Activated CD4-positive, alpha-beta T cell treated with anti-CD3 and anti-CD28 coated beads for 36 hours (primary cell): ENCODE results near the gene MATR3. TPM values are rescaled to one million over a fixed set of nuclear protein-coding genes. Genes with fewer than 3 reads are reported as not detected.
"Not testable (repeated sequence)": the region's sequence is repeated elsewhere in the genome, so short reads cannot be mapped to it uniquely, and the experiment has no call there.

Experiments
- ATAC-seq: fragments of 200-7000 bp; cut with Tn5 transposase; one replicate; pipeline ENCODE4 v1.10.0; 2021; ENCODE audit warnings: mild to moderate bottlenecking, moderate library complexity
- CTCF ChIA-PET: fragments of 350-600 bp; sonication (Branson Sonifier 250); formaldehyde crosslinking; loops from one replicate; lab custom pipeline; 2021; ENCODE audit warnings: antibody characterized with exemption; lab: Charles Lee
- POLR2A ChIA-PET: fragments of 350-600 bp; sonication (Branson Sonifier 250); formaldehyde crosslinking; loops from one replicate; lab custom pipeline; 2021; ENCODE audit warnings: antibody characterized with exemption, inconsistent platforms; lab: Charles Lee
- DNase-seq: peaks from one replicate; pipeline ENCODE4 v3.0.0-alpha.2; 2020
- H3K27ac Mint-ChIP-seq: one replicate; pipeline ENCODE4 v1.8.0; 2021; ENCODE audit warnings: mixed read lengths
- H3K27me3 Mint-ChIP-seq: one replicate; pipeline ENCODE4 v1.8.0; 2021; ENCODE audit warnings: mixed read lengths
- H3K36me3 Mint-ChIP-seq: one replicate; pipeline ENCODE4 v1.8.0; 2021; ENCODE audit warnings: low read depth, mixed read lengths
- H3K4me1 Mint-ChIP-seq: one replicate; pipeline ENCODE4 v1.8.0; 2021; ENCODE audit warnings: mixed read lengths
- H3K4me3 Mint-ChIP-seq: one replicate; pipeline ENCODE4 v1.8.0; 2021; ENCODE audit warnings: mild to moderate bottlenecking, moderate library complexity, mixed read lengths
- H3K9me3 Mint-ChIP-seq: one replicate; pipeline ENCODE4 v1.8.0; 2021; ENCODE audit warnings: low read depth, mixed read lengths
- intact Hi-C, 2 experiments: fragments of 100-400 bp; cut with DNase I in 1 of 2; cut with micrococcal nuclease in 1 of 2; formaldehyde crosslinking; loops; one replicate each; pipeline versions ENCODE4 v1.14.2 to v1.15.1; 2022 to 2024; cut with DNase I, micrococcal nuclease
- total RNA-seq, 2 experiments: library from RNA; stranded (reverse); gene quantifications; one replicate each; pipeline ENCODE4 v1.2.3, GENCODE V29; 2021

Gene MATR3
- total RNA-seq, 2 experiments from 2014 or later: 113 to 133 TPM

DNA sequence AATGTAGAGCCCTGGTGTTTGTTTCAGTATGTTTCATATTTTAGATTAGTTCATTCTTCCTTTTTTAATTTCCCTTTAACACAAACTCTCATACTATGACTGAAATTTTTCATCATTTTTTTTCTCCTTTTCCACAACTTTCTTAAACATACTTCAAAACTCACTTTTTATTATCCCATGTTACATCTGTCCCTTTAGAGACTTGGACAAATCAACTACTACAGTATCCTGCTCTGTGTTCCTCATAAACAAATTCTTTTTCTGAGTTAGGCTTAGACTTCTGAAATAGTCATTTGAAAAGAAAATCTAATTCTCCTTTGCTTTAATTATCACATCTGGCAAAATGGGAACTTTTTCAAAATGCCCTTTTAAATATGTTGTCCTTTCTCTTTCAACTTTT, 15.3 kb downstream of the MATR3 start:
- no peak for ATAC-seq
- ChIA-PET CTCF (interaction anchor here (0.6 to 4.1 kb wide), 3 partner anchors 9 to 672 kb away, joined by 3 to 14 read pairs (median 4); no protein-coding TSS in a partner anchor), POLR2A (no interaction called here)
- intact Hi-C loops: no loop called here
- peak overlapping the region; percentile 80 for H3K27ac Mint-ChIP-seq
- peaks cover 25% of the 10 kb centered on the region for H3K36me3 Mint-ChIP-seq
- H3K4me3 Mint-ChIP-seq: peak overlapping the region; percentile 1
- no peak for DNase-seq
- no peaks in the 10 kb centered on the region for H3K27me3 Mint-ChIP-seq
- no peaks in the 10 kb centered on the region for H3K9me3 Mint-ChIP-seq
- H3K4me1 Mint-ChIP-seq: peaks cover 81% of the 10 kb centered on the region

DNA sequence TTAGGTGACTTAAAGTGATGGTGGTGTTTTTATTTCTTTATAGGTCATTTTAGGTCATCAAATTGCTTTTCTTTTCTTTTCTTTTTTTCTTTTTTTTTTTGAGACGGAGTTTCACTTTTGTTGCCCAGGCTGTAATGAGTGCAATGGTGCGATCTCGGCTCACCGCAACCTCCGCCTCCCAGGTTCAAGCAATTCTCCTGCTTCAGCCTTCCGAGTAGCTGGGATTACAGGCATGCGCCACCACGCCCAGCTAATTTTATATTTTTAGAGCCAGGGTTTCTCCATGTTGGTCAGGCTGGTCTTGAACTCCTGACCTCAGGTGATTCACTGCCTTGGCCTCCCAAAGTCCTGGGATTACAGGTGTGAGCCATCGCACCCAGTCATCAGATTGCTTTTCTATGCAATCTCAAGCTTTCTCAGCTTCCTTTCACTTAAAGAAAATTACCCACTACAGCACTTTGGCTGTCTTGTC, 17.2 kb downstream of the MATR3 start:
- ATAC-seq: peak; percentile 52

GRCh38 chr5:139312075-139312474, 18.5 kb downstream of the MATR3 start:
- no peaks in the 10 kb centered on the region for H3K9me3 Mint-ChIP-seq
- intact Hi-C loops: no loop called here
- CTCF ChIA-PET: interaction anchor here (0.5 to 4.1 kb wide), 11 partner anchors 12 to 737 kb away, joined by 3 to 14 read pairs (median 3); partner anchors contain the start of gene HSPA9
- H3K27ac Mint-ChIP-seq: no peak overlapping the region
- peaks cover 44% of the 10 kb centered on the region for H3K36me3 Mint-ChIP-seq
- ATAC-seq (no peak), DNase-seq (no peak)
- H3K4me3 Mint-ChIP-seq: no peak overlapping the region
- POLR2A ChIA-PET: interaction anchor here (0.6 kb wide), 2 partner anchors 12 to 124 kb away, joined by 3 read pairs; no protein-coding TSS in a partner anchor
- H3K27me3 Mint-ChIP-seq: no peaks in the 10 kb centered on the region
- H3K4me1 Mint-ChIP-seq: peaks cover 63% of the 10 kb centered on the region

More for the DNA sequence above, 17.2 kb downstream of the MATR3 start:
- H3K27me3 Mint-ChIP-seq, intact Hi-C loops, H3K4me3 Mint-ChIP-seq, H3K9me3 Mint-ChIP-seq: not testable (repeated sequence)
- Mint-ChIP-seq H3K27ac (peak overlapping the region; percentile 70), H3K36me3 (peaks cover 36% of the 10 kb centered on the region), H3K4me1 (peaks cover 76% of the 10 kb centered on the region)
- DNase-seq: peak; percentile 49
- ChIA-PET CTCF (interaction anchor here (1.2 to 4.1 kb wide), 2 partner anchors 11 to 21 kb away, joined by 3 to 14 read pairs; no protein-coding TSS in a partner anchor), POLR2A (interaction anchor here (0.5 to 1.0 kb wide), 5 partner anchors 11 to 400 kb away, joined by 3 to 6 read pairs (median 3); no protein-coding TSS in a partner anchor)

- intact Hi-C loops: no loop called here
Observed at GRCh38 chr5:139314276-139314675, 20.7 kb downstream of the MATR3 start.

DNA sequence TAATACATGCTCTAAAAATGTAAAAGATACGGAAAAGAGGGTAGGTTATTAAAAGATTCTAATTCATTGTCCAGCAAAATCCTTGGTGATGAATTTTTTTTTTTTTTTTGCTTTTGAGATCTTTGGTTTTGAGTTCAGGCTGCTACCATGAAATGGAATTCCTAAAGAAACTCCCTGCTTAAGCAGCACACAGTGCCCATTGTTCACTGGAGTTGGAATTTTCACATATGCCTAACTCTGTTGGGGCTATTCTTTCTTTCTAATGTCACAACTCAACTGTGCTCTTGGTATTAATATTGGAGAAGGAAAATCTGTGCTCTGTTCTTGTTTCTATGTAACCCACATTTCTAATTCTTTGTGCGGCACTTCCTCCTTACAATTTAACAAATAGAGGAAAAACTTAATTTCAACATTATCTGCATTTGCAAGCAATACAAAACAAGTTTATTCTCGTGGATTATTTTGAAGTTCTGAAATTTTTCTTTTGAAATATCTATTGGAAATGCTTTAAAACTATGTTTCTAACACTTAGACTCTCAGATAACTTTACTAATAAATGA, 21.6 kb downstream of the MATR3 start:
- H3K27me3 Mint-ChIP-seq: no peaks in the 10 kb centered on the region
- intact Hi-C loops: no loop called here
- H3K36me3 Mint-ChIP-seq: peaks cover 44% of the 10 kb centered on the region
- CTCF ChIA-PET: no interaction called here
- peak overlapping the region; percentile 31 for H3K27ac Mint-ChIP-seq
- DNase-seq (no peak), ATAC-seq (no peak)
- no peaks in the 10 kb centered on the region for H3K9me3 Mint-ChIP-seq
- peaks cover 33% of the 10 kb centered on the region for H3K4me1 Mint-ChIP-seq
- no peak overlapping the region for H3K4me3 Mint-ChIP-seq
- POLR2A ChIA-PET: interaction anchor here (0.7 kb wide), 1 partner anchor 236 kb away, joined by 3 read pairs; no protein-coding TSS in a partner anchor

More at GRCh38 chr5:139314276-139314675, 20.7 kb downstream of the MATR3 start:
- H3K36me3 Mint-ChIP-seq: peaks cover 42% of the 10 kb centered on the region
- no peaks in the 10 kb centered on the region for H3K27me3 Mint-ChIP-seq
- CTCF ChIA-PET: interaction anchor here (0.9 to 2.8 kb wide), 2 partner anchors 9 to 72 kb away, joined by 3 to 14 read pairs; no protein-coding TSS in a partner anchor
- ATAC-seq (no peak), DNase-seq (no peak)
- POLR2A ChIA-PET: interaction anchor here (0.7 kb wide), 1 partner anchor 237 kb away, joined by 3 read pairs; no protein-coding TSS in a partner anchor
- peaks cover 41% of the 10 kb centered on the region for H3K4me1 Mint-ChIP-seq
- H3K9me3 Mint-ChIP-seq: no peaks in the 10 kb centered on the region
- no peak overlapping the region for H3K4me3 Mint-ChIP-seq
- peak overlapping the region; percentile 34 for H3K27ac Mint-ChIP-seq

GRCh38 chr5:139335811-139336210, 42.3 kb downstream of the MATR3 start:
- Mint-ChIP-seq H3K27ac (peak overlapping the region; percentile 47), H3K4me1 (peaks cover 31% of the 10 kb centered on the region), H3K9me3 (no peaks in the 10 kb centered on the region), H3K27me3 (no peaks in the 10 kb centered on the region), H3K36me3 (peaks cover 17% of the 10 kb centered on the region), H3K4me3 (peak overlapping the region; percentile 6)
- ATAC-seq (peak; percentile 56), DNase-seq (peak; percentile 36)
- ChIA-PET CTCF (interaction anchor here (0.6 to 1.8 kb wide), 3 partner anchors 8 to 24 kb away, joined by 3 to 6 read pairs (median 3); no protein-coding TSS in a partner anchor), POLR2A (interaction anchor here (0.6 to 0.7 kb wide), 3 partner anchors 240 to 844 kb away, joined by 3 to 7 read pairs (median 6); no protein-coding TSS in a partner anchor)
- intact Hi-C loops: no loop called here

GRCh38 chr5:139340051-139340450, 46.5 kb downstream of the MATR3 start:
- ChIA-PET CTCF (interaction anchor here (0.6 to 3.0 kb wide), 7 partner anchors 8 to 1174 kb away, joined by 3 to 16 read pairs (median 3); partner anchors contain the start of gene MATR3), POLR2A (no interaction called here)
- no peak for ATAC-seq
- Mint-ChIP-seq H3K36me3 (peaks cover 12% of the 10 kb centered on the region), H3K27me3 (no peaks in the 10 kb centered on the region), H3K27ac (no peak overlapping the region), H3K4me1 (peaks cover 59% of the 10 kb centered on the region), H3K9me3 (no peaks in the 10 kb centered on the region), H3K4me3 (no peak overlapping the region)
- DNase-seq: no peak
- intact Hi-C loops: no loop called here

GRCh38 chr5:139341187-139341688, 47.7 kb downstream of the MATR3 start:
- H3K36me3 Mint-ChIP-seq: peaks cover 19% of the 10 kb centered on the region
- ATAC-seq: peak; percentile 45
- ChIA-PET POLR2A (interaction anchor here (0.7 to 1.6 kb wide), 7 partner anchors 32 to 615 kb away, joined by 3 to 16 read pairs (median 4); partner anchors contain the start of genes DNAJC18, MATR3 and SPATA24), CTCF (interaction anchor here (0.7 to 3.0 kb wide), 16 partner anchors 9 to 755 kb away, joined by 3 to 16 read pairs (median 4); partner anchors contain the start of gene PROB1)
- peak overlapping the region; percentile 94 for H3K27ac Mint-ChIP-seq
- peak overlapping the region; percentile 88 for H3K4me3 Mint-ChIP-seq
- H3K4me1 Mint-ChIP-seq: peaks cover 57% of the 10 kb centered on the region
- no peaks in the 10 kb centered on the region for H3K9me3 Mint-ChIP-seq
- intact Hi-C loops: loop anchor here (1.0 kb wide), 6 partner anchors 47 to 766 kb away; partner anchors contain the start of genes HSPA9 (in 1 of the 2), MATR3 (in 1 of the 2), SIL1 (in 1 of the 2) and SPATA24 (in 1 of the 2)
- H3K27me3 Mint-ChIP-seq: no peaks in the 10 kb centered on the region
- DNase-seq: no peak

- intact Hi-C loops: loop anchor here (1.0 to 2.0 kb wide), 12 partner anchors 48 to 878 kb away; partner anchors contain the start of genes SIL1 (in 2 of the 2), DNAJC18 (in 1 of the 2), ETF1 (in 1 of the 2) and HSPA9 (in 1 of the 2)
- peaks cover 53% of the 10 kb centered on the region for H3K4me1 Mint-ChIP-seq
- no peaks in the 10 kb centered on the region for H3K9me3 Mint-ChIP-seq
Observed at GRCh38 chr5:139341689-139342422, 48.3 kb downstream of the MATR3 start, which contains the start of gene PAIP2. Gene PAIP2 (plus strand): TSS chr5:139341854. CDS start chr5:139363785, 21,931 bp downstream.

DNA sequence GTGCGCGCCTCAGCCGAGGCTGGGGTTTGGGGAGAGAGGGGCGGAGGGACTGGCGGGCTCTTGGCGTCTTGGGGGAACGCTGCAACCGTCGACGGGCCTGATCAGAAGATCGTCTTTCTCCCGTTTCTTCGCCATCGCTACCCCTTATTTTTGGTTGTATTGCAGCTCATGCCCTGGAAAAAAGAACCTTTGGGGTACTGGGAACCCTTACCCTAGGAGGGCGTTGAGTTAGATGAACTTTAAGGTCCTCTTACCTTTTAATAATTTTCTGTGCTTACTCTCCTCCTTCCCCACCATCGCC, 48.8 kb downstream of the MATR3 start:
- Mint-ChIP-seq H3K27me3 (no peaks in the 10 kb centered on the region), H3K27ac (peak overlapping the region; percentile 94), H3K4me1 (peaks cover 54% of the 10 kb centered on the region), H3K9me3 (no peaks in the 10 kb centered on the region), H3K4me3 (peak overlapping the region; percentile 88), H3K36me3 (peaks cover 24% of the 10 kb centered on the region)
- no peak for DNase-seq
- intact Hi-C loops: loop anchor here (1.0 to 2.0 kb wide), 8 partner anchors 48 to 878 kb away; partner anchors contain the start of genes DNAJC18 (in 1 of the 2), ETF1 (in 1 of the 2), SIL1 (in 1 of the 2) and UBE2D2 (in 1 of the 2)
- ChIA-PET CTCF (interaction anchor here (0.5 to 3.0 kb wide), 14 partner anchors 9 to 91 kb away, joined by 3 to 16 read pairs (median 4); partner anchors contain the start of gene PROB1), POLR2A (interaction anchor here (0.8 to 1.6 kb wide), 7 partner anchors 15 to 97 kb away, joined by 3 to 16 read pairs (median 4); partner anchors contain the start of genes DNAJC18, MATR3 and SPATA24)
- ATAC-seq: no peak

More at GRCh38 chr5:139341689-139342422, 48.3 kb downstream of the MATR3 start, which contains the start of gene PAIP2:
- ChIA-PET POLR2A (interaction anchor here (0.7 to 1.6 kb wide), 9 partner anchors 14 to 615 kb away, joined by 3 to 16 read pairs (median 4); partner anchors contain the start of genes DNAJC18, MATR3 and SPATA24), CTCF (interaction anchor here (0.5 to 3.0 kb wide), 19 partner anchors 9 to 91 kb away, joined by 3 to 16 read pairs (median 4); partner anchors contain the start of gene PROB1)
- Mint-ChIP-seq H3K36me3 (peaks cover 22% of the 10 kb centered on the region), H3K4me3 (peak within 1 kb of the TSS; percentile 88), H3K27me3 (no peaks in the 10 kb centered on the region), H3K27ac (peak within 1 kb of the TSS; percentile 94)
- peak; percentile 88 for ATAC-seq
- peak; percentile 99 for DNase-seq
